CD4-positive, alpha-beta T cell treated with Interleukin-2 at 100 ng/mL for 4 hours (primary cell): Measurements from ENCODE around the gene PLCB4.

Experiments
- DNase-seq: peaks from one replicate; pipeline ENCODE4 v3.0.0-alpha.2; 2020; ENCODE audit warnings: low spot score

PLCB4 gene

DNA sequence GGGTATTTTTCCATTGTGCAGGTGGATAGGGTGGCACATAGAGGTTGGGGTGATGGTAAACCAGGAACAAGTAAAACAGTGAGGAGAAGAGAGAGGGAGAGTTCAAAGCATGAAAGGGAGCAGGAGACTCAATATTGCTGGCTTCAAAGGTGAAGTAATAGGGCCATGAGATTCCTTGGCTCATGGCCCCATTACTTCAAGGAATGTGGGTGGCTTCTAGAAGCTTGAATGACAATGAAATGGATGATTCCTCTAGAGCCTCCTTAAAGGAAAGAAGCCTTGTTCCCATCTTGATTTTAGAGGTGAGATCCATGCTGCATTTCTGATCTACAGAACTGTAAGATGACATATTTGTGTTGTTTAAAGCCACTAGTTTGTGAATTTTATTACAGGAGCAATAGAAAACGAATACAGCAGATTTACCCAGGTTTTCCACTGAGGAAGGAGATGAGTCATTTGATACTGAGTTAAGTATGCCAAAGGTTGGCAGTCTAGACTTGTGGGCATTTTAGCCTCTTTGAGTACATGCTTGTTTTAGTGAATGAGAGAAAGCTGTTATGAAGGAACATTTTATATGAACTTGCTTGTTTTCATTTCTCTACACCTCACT lies 110.4 kb downstream of the PLCB4 start:
- DNase-seq: no peak

DNA sequence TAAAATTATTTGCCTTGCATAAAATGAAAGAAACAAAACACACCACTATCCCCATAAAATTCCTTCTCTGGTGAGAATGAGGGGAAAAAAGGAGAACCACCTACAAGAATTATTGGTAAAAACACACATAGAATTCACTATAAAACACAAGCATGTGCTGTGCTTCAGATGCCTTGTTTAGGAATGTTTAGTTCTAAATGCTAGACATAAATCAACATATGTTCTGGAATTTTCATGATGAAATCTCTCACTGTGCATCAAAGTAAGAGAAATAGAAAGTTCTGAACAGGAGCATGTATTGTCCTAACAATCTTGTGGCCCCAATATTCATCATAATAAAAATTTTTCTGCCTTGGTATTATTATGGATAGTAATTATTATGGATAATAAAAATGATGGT lies 111.0 kb downstream of the PLCB4 start:
- no peak for DNase-seq

DNA sequence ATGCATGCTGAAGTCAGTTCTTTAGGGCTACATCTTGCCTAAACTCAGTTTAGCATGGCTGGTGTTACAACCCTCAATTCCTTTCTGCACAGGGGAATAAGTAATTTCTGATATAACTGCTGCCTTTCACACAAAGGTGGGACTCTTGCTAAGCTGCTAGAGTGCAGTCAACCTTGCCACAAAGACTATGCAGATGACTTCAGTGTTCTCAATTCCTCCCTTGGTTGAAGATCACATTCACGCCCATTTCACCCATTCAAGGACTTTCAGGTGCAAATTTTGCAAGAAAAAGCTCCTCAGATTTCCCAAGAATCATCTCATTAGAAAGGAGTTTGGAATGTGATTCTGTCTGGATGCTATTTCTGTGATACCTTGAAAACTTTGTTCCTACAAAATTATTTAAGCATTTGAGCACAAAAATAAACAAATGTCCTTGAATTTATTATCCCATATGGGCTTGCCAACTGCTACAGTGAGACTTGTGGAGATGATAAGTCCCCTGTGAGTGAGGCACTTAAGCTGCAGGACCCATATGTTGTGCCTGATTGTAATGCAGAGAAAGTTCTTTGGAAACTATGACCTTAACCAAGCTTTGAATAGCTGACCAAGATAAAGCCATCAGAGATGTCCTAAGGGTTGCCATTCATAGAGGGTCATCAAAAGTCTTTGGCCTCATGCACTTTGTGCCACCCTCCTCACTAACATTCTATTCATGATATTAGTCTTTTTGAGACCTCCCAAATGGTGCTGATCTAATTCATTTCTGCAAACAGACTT lies 111.8 kb downstream of the PLCB4 start:
- DNase-seq: no peak

DNA sequence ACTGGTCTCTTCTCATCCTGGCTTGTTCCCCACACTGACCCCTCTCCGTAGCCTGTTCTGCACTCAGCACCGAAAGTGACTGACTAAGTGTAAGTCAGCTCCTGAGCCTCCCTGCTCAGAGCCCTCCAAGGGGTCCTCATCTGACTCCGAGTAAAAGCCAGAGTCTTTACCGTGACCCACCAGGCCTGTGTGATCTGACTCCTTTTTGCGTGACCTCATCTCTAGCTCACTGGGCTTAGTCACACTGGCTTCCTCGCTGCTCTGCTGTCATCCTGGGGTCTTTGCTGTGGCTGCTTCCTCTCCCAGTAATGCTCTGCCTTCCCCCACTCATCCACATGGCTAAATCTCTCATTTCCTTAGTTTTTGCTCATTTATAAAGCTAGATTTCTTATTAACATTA lies 116.6 kb downstream of the PLCB4 start:
- DNase-seq: no peak

DNA sequence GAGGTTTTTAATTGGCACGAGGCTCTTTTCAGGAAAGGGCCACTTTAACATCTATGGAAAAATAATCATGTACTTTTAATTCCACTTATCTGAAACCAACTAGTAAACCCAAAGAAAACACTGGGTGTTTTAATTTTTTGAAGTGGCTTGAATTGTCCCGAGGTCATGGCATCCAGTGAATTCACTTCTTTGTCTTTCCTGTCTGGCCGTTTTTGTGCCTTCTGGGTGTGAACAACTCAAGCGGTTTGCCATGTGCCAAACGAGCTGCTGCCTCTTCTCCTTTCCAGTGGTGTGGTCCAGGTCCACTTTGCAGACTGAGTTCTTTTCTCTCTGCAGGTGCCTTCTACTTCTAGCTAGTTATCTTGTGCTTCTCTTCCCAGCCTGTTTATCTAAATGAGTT lies 117.5 kb downstream of the PLCB4 start:
- DNase-seq: no peak

DNA sequence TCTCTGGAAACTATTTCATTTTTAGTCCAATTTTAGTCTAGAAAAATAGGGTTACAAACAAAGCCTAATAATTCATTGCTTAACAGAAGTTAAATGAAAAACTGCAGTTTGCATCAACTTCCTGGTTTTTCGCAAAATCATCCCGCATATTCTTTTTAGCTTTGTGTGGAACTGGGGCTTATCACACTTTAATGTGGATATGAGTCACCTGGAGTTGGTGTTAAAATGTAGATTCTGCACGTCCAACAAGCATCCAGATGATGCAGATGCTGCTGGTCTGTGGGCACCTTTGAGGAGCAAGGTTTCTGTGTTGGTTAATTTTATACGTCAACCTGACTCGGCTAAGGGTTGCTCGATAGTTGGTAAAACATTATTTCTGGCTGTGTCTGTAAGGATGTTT lies 126.1 kb downstream of the PLCB4 start:
- no peak for DNase-seq

DNA sequence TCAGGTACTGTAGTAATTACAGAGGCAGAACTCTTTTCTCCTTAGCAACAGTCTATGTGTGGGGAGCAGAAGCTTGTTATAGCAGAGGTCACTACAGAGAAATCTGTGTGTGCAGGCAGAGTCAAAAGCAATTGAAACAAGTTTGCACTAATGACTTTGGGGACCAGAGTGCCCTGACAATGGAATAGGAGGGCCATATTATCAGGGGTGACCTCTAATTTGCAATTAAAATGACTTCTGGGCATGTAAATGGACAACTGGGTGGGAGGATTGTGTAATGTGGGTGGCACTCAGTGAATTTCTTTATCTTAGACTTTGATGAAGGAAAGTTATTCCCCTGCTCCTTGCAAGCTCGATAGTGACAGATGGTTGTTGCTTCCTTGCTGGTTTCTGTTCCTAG lies 127.2 kb downstream of the PLCB4 start:
- no peak for DNase-seq

DNA sequence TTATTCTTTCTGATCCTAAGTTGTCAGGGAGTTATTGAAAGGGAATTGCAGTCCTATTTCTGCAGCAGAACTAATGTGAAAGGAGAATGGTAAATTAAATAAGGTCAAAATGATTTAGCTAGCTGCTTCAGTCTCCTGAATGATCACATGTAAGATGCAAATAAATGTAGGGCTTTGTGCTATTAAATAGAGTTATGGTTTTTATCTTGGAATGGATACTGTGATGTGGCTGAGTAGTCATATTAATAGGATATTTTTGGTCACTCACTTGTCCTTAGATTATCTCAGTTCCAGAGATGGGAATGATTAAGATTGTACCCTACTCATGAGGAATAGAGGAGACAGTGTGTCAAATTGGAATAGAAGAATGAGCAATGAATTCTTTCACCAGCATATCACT lies 129.6 kb downstream of the PLCB4 start:
- no peak for DNase-seq

DNA sequence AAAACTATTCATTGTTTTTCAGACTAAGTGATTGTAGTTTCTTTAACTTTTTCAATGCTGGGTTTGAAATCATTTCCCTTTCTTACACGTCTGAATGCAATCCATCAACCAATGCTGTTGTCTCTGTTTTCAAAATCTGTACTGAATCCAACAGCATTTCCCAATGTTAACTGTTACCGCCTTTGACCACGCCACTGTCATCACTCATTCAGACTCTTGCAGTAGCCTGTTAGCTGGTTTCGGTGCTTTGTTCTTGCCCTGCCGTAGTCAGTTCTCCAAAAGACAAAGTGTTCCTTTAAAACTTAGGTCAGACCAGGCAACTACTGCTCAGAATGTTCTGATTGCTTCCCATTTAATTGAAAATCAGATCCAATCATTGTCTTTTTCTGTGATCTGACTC lies 131.3 kb downstream of the PLCB4 start:
- DNase-seq: no peak

DNA sequence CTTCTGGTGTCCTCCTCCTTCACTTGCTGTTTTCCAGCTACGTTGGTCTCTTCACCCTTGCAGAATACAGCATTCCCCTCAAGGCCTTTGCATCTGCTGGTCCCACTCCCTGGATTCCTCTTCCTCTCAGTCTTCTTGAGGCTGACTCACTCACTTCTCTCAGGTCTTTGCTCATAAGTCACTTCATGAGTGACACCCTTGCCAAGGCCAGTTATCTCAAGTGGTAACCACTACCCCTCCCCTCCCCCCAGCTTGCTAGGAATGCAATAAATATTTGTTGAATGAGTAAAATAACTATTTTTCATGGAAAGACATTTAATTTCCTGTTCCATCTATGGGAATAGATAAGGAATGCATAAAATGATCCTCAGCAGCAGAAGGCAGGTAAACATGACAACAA lies 131.7 kb downstream of the PLCB4 start:
- no peak for DNase-seq

DNA sequence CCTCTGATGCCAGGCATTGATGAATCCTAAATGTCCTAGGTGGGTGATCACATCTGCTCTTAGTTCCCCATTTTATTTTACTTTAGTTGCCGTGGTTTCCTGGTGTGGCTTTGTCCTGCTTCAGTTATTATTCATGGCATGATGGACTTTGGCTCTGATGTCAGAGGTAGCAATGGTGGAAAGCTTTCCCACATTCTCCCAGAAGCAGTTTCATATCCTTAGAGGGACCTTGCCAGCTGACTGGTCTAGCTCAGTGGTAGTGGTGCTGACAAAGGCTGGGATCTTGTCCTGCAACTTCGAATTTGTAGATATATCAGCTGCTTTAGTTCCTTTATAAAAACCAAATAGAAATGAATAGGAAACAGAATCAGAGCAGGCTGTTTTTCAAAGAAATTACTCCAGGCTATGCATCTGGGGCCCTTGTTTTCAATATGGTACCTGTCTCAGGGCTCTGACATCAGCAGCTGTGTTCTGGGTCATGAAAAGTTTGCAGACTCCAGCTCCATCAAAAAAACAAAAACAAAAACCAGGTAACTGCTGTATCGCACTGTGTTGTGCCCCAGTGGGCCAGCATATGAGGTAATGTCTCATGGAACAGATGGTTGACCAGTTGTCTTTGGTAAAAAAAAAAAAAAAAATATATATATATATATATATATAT lies 133.7 kb downstream of the PLCB4 start:
- no peak for DNase-seq

DNA sequence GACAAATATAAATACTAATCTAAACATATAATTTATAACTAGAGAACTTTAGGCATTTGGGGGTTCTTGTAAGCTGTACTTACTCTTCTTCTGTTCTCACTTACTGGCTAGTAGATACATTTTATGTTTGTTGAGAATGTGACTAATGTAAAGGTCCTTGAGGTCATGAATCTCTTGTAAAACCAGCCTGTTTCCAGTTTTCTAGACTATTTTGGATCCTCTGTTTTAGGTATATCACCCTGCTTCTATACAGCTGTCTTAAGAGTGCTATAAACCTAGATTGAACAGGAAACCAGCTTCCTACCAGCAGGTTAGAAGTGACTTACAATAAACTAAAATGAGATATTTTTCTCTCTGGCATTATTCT lies 134.2 kb downstream of the PLCB4 start:
- DNase-seq: no peak

DNA sequence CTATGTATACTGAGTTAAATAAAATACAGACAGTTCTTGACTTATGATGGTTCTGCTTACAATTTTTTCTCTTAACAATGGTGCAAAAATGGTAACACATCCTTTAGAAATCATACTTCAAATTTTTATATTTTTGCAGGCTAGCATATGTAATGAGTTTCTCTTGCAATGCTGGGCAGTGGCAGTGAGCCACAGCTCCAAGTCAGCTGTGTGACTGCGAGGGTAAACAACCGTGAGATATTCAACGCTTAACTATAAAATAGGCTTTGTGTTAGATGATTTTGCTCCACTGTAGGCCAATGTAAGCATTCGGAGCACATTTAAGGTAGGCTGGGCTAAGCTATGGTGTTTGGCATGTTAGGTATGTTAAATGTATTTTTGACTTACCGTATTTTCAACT lies 136.1 kb downstream of the PLCB4 start:
- no peak for DNase-seq

DNA sequence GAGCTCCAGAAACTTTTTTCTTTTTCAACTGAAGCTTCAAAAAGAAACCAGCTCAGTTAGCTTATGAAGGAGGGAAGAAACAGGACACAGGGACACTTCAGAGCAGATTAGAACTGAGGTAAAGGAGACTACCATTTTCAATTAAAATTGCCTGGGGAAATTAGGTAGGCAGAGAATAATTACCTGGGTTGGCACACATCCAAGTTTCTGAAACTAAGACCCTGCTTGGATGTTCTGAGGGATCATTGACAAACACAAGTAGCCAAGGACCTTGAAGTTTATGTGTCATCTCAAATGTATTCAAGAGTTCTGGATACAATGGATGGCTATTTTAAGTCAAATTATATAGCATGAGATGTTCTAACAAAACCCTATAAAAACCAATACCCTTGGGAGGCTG lies 137.6 kb downstream of the PLCB4 start:
- no peak for DNase-seq

DNA sequence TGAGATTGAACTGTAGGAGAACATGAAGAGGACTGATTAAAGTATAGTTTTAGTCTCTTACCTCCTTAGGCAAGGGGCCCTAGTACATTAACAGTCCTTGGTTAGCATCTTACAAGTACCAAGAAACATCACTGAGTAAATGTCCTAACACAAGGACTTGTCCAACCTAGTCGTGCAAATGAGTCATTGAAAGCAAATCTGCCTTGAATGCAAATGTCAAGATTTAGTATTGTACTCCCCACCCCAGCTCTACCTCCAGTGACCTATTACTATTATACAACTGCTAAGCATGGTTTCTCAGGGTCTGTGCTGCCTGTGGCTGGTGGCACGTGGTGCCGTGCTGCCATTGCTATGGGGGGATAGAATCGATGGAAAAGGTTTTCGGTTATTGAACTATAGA lies 138.4 kb downstream of the PLCB4 start:
- DNase-seq: no peak

DNA sequence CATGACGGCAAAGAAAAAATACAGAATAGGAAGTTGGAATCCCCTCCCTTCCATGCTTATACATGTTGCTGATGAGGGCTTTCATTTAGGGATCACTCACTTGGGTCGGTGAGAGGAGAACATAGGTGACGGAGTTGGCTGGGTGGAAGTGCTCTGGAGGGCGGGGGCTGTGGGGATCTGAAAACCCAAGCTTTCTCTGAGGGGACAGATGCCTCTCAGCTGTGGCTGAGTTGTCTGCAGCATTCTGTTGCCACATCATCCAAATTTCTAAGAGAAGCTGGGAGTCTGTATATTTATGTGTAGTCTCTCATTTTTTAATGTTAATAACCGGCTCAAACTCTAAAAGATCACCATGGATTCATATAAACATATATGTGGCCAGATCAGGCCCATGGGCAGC lies 141.5 kb downstream of the PLCB4 start:
- DNase-seq: no peak

DNA sequence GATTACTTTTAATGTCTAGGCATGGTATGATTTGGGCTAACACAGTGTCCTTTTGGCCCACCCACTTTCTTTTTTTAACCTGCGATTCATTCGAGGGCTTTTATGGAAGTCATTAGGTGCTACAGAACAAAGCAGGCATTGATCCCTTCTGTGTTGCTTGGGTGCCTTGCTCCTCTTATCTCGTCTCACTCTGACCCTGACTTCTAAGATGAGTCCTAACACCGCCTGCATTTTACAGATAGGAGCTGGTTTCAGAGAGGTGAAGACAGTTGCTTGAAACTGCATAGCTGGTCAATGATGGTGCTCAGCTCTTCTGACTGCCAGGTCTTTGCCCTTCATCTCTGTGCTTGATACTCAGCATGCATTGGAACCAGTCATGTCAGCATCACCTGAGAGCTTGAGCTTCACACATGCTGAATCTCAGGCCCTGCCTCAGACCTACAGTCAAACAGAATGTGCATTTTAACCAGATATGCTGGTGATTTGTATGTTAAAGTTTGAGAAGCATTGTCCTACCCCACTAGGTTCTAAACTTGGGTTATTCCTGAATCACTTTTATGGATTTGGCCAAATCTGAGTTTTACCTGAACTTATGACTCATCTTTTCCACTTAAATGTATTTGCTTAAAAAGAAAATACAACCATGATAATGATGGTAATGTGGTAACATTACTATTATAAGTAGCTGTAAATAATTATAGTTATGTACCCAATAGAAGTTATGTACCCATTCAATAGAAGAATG lies 142.3 kb downstream of the PLCB4 start:
- no peak for DNase-seq

DNA sequence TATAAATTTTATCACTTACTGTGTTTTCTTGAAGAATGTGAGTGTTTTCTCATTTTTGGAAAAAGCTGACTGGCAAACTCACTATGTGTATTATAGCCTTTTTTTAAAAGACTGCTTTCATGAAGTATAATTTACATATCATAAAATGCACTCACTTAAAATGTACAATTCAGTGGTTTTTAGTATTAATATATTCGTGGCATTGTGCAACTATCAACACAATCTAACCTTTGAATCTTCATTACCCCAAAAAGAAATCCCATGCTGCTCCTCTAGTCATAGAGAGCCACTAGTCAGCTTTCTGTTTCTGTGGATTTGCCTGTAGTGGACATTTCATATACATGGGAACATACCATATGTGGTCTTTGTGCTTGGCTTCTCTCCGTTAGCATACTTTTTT lies 143.8 kb downstream of the PLCB4 start:
- no peak for DNase-seq

DNA sequence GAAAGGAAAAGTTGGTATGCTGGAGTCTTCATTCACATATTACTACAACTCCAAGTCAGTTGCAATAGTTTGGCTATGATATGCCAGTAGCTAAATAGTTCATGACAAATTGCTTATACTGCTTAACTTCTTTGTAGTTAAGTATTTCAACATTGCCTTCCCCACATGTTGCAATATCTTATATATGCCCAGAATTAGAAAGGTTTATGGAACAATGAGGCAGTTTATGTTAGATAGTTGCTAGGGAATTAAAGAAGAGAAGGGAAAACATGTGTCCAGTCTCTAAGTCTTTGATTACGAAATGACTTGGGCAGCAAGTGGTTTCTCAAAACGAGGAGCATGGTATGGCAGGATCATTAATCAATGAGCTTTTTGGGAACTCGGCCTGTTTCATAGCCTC lies 145.8 kb downstream of the PLCB4 start:
- DNase-seq: no peak

DNA sequence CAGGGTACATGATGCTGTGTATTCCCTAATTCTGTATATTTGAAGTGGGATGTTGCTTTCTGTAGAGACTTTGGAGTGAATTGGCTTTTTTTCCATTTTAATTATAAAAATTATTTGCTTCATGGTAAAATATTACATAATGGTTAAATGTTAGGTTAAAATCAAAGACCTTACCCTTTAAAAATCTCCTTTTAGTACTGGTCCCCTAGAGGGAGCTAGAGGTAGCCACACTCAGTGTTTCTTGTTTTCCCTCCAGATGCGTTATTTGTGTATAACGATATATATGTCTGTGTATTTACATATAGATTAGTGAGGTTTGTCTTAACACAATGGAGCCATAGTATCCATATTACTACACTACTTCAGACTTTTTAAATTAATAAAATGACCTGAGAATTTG lies 146.7 kb downstream of the PLCB4 start:
- no peak for DNase-seq

DNA sequence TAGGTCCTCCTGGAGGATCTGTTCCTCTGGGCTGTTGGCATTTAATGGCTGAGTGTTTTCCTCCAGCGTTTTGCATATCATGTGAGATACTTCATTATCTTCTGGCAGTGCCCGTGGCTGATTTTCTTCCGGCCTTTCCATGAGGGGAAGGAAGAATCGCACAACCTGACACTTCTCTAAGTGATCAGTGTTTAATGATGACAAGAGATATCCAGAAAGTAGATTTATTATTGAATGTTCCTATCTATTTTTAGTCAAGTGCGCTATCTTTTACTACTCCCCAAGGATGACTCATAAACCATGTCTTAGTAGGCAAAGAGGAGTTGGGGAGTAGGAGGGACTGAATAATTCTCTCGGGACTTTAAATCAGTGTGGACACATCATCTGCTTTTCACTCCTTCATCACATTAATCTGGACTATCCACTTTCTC lies 149.7 kb downstream of the PLCB4 start:
- DNase-seq: no peak

DNA sequence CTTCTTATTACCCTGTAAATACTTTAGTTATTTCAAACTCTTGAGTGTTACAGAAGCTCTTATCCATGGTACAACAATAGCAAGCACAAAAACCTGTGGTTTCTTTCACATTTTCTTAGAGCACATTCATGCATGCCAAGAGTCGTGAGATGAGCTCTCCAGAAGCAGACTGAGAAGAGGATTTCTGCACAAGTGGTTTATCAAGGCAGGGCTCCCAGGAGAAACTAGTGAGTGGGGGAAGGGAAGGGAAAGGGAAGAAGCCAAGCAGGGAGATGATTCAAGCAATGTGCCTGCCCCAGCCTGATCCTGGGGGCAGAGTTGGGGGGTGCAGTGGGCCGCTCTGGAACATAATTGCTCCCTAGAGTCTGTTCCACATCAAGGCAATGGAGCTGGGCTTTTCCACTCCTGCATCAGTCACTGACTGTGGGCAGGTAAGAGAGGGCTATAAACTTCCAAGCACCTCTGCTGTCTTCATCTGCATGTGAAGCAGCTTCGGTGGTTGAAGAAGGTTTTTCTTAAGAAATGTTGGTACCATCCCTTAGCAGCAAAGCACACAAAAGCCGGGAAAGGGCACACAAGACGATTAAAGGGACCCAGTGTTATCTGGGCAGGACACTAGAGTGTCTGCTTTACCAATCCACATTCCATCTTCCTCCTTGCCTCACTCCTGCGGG lies 152.1 kb downstream of the PLCB4 start:
- DNase-seq: no peak
